NCI-H82 treated with DMSO at 0.1 percent for 48 hours (cell line): Measurements from ENCODE around the gene TRMO.

Experiments used
- DNase-seq: peaks from one replicate; lab custom pipeline; 2025; ENCODE audit not compliant: unreplicated experiment; lab: John Stamatoyannopoulos, UW

TRMO gene

GRCh38 chr9:97904725-97905124, 17.6 kb downstream of the TRMO start:
- DNase-seq: no peak

- DNase-seq: no peak
These were observed 19.1 kb downstream of the TRMO start for GRCh38 chr9:97903177-97903576.

GRCh38 chr9:97900738-97901565, 21.3 kb downstream of the TRMO start:
- DNase-seq: no peak

GRCh38 chr9:97900103-97900737, 22.1 kb downstream of the TRMO start:
- no peak for DNase-seq

GRCh38 chr9:97895695-97896332, 26.5 kb downstream of the TRMO start:
- DNase-seq: no peak

- DNase-seq: no peak
These were observed 27.1 kb downstream of the TRMO start for GRCh38 chr9:97895211-97895610.

- DNase-seq: no peak
These were observed 29.9 kb downstream of the TRMO start for GRCh38 chr9:97892421-97892820.

- no peak for DNase-seq
These were observed 30.6 kb downstream of the TRMO start for GRCh38 chr9:97891736-97892135.

- DNase-seq: no peak
These were observed 32.1 kb downstream of the TRMO start for GRCh38 chr9:97889941-97890887.

- no peak for DNase-seq
These were observed 42.0 kb downstream of the TRMO start for GRCh38 chr9:97880336-97880735.

- no peak for DNase-seq
These were observed 46.2 kb downstream of the TRMO start for GRCh38 chr9:97876061-97876460.

GRCh38 chr9:97875111-97875510, 47.2 kb downstream of the TRMO start:
- DNase-seq: no peak

- DNase-seq: no peak
These were observed 47.7 kb downstream of the TRMO start for GRCh38 chr9:97874624-97875023.

- no peak for DNase-seq
These were observed 48.4 kb downstream of the TRMO start for GRCh38 chr9:97873882-97874281.

- no peak for DNase-seq
These were observed 48.9 kb downstream of the TRMO start for GRCh38 chr9:97873425-97873824.

- no peak for DNase-seq
These were observed 53.4 kb downstream of the TRMO start for GRCh38 chr9:97868859-97869258.

- DNase-seq: no peak
These were observed 55.5 kb downstream of the TRMO start for GRCh38 chr9:97866848-97867247.

GRCh38 chr9:97866300-97866699, 56.0 kb downstream of the TRMO start:
- no peak for DNase-seq

GRCh38 chr9:97864396-97864795, 57.9 kb downstream of the TRMO start:
- DNase-seq: no peak

- no peak for DNase-seq
These were observed 59.0 kb downstream of the TRMO start for GRCh38 chr9:97863314-97863713.

GRCh38 chr9:97861148-97861475, 61.2 kb downstream of the TRMO start:
- no peak for DNase-seq
